Common myeloid progenitor, CD34-positive (primary cell): ENCODE results near the gene RASD1.
"Not testable (repeated sequence)": the region's sequence is repeated elsewhere in the genome, so short reads cannot be mapped to it uniquely, and the experiment has no call there.

ENCODE experiments used
- CTCF ChIA-PET: fragments of 350-600 bp; sonication (Branson Sonifier 250); formaldehyde crosslinking; loops from one replicate; lab custom pipeline; 2021; ENCODE audit warnings: antibody characterized with exemption; lab: Charles Lee
- POLR2A ChIA-PET: fragments of 350-600 bp; sonication (Branson Sonifier 250); formaldehyde crosslinking; loops from one replicate; lab custom pipeline; 2021; ENCODE audit warnings: antibody characterized with exemption; lab: Charles Lee
- DNase-seq, 3 donors: peaks; one replicate each; pipeline versions ENCODE4 v3.0.0 to v3.0.0-alpha.2; 2013
- H3K27ac ChIP-seq, 2 experiments: 1 replicate in 1 of 2; 2 replicates in 1 of 2; pipeline ENCODE4 v1.7.0; 2013; ENCODE audit warnings: inconsistent platforms in 2 of 2, low read length in 2 of 2, mild to moderate bottlenecking in 2 of 2, low read depth in 1 of 2, moderate library complexity in 1 of 2; ENCODE audit not compliant: severe bottlenecking in 2 of 2, insufficient read depth in 1 of 2, poor library complexity in 1 of 2
- H3K27me3 ChIP-seq, 5 experiments: replicated peaks in 2 of 5; 1 replicate in 3 of 5; 2 replicates in 2 of 5; pipeline versions ENCODE4 v1.6.1 to v1.7.0; 2013; ENCODE audit warnings: low read length in 4 of 5, mild to moderate bottlenecking in 2 of 5, moderate library complexity in 2 of 5, inconsistent platforms in 1 of 5; ENCODE audit not compliant: insufficient read depth in 5 of 5, control insufficient read depth in 4 of 5
- H3K36me3 ChIP-seq, 4 experiments: 1 replicate in 2 of 4; 2 replicates in 2 of 4; pipeline versions ENCODE4 v1.6.1 to v1.7.0; 2013; ENCODE audit warnings: low read length in 3 of 4, control low read depth in 1 of 4, mild to moderate bottlenecking in 1 of 4; ENCODE audit not compliant: control insufficient read depth in 4 of 4, insufficient read depth in 4 of 4
- H3K4me1 ChIP-seq, 4 experiments: 1 replicate in 3 of 4; 2 replicates in 1 of 4; pipeline versions ENCODE4 v1.6.1 to v1.7.1; 2013; ENCODE audit warnings: low read length in 3 of 4, mild to moderate bottlenecking in 3 of 4, control low read depth in 1 of 4, inconsistent platforms in 1 of 4, moderate library complexity in 1 of 4; ENCODE audit not compliant: control insufficient read depth in 4 of 4, insufficient read depth in 4 of 4; ENCODE audit errors: control extremely low read depth in 1 of 4
- H3K4me3 ChIP-seq, 7 experiments: 1 replicate in 4 of 7; 2 replicates in 3 of 7; pipeline versions ENCODE4 v1.5.1 to v1.7.0; 2013; ENCODE audit warnings: mild to moderate bottlenecking in 7 of 7, low read length in 6 of 7, moderate library complexity in 6 of 7, inconsistent platforms in 2 of 7, low read depth in 2 of 7, control low read depth in 1 of 7; ENCODE audit not compliant: insufficient read depth in 4 of 7, control insufficient read depth in 1 of 7; ENCODE audit errors: extremely low read depth in 1 of 7
- H3K9me3 ChIP-seq, 5 experiments: 1 replicate in 4 of 5; 2 replicates in 1 of 5; pipeline versions ENCODE4 v1.6.1 to v1.7.1; 2013; ENCODE audit warnings: low read length in 4 of 5, mild to moderate bottlenecking in 2 of 5, inconsistent platforms in 1 of 5, low read depth in 1 of 5, moderate library complexity in 1 of 5; ENCODE audit not compliant: control insufficient read depth in 4 of 5, insufficient read depth in 2 of 5; ENCODE audit errors: control extremely low read depth in 1 of 5
- WGBS: methylation state at CpG from one replicate; pipeline ENCODE4 v1.1.5; 2013; ENCODE audit not compliant: insufficient coverage; 5-methylcytosine and 5-hydroxymethylcytosine counted together

RASD1 gene

GRCh38 chr17:17469358-17469757 lies 26.8 kb downstream of the RASD1 start:
- CTCF ChIA-PET, result interaction anchor here (1.5 kb wide), 1 partner anchor 28 kb away, joined by 3 read pairs; no protein-coding TSS in a partner anchor
- POLR2A ChIA-PET, result no interaction called here
- H3K27me3 ChIP-seq, result no peaks in the 10 kb centered on the region
- H3K4me3 ChIP-seq, result no peak overlapping the region
- WGBS, result 90% methylated on average over 2 of the region's 4 CpGs
- DNase-seq, result no peak
- H3K27ac ChIP-seq, result no peak overlapping the region
- H3K4me1 ChIP-seq, result no peaks in the 10 kb centered on the region
- H3K9me3 ChIP-seq, result no peaks in the 10 kb centered on the region
- no peaks in the 10 kb centered on the region for H3K36me3 ChIP-seq

GRCh38 chr17:17468217-17469010 lies 27.8 kb downstream of the RASD1 start:
- no peaks in the 10 kb centered on the region for H3K36me3 ChIP-seq
- DNase-seq, result no peak
- POLR2A ChIA-PET, result no interaction called here
- 94% methylated on average over 5 of the region's 5 CpGs for WGBS
- H3K4me1 ChIP-seq, result no peaks in the 10 kb centered on the region
- H3K27me3 ChIP-seq, result peaks cover 0 to 2% (median 0%) of the 10 kb centered on the region in 5 experiments
- no peaks in the 10 kb centered on the region for H3K9me3 ChIP-seq
- H3K4me3 ChIP-seq, result no peak overlapping the region
- no peak overlapping the region for H3K27ac ChIP-seq
- CTCF ChIA-PET, result interaction anchor here (1.1 to 3.1 kb wide), 4 partner anchors 13 to 115 kb away, joined by 3 to 13 read pairs (median 4); no protein-coding TSS in a partner anchor

- CTCF ChIA-PET, result interaction anchor here (1.1 to 3.1 kb wide), 5 partner anchors 13 to 115 kb away, joined by 3 to 13 read pairs (median 3); no protein-coding TSS in a partner anchor
- no peak overlapping the region for H3K27ac ChIP-seq
These were observed 28.5 kb downstream of the RASD1 start for GRCh38 chr17:17467720-17468119.

GRCh38 chr17:17467016-17467415 lies 29.2 kb downstream of the RASD1 start:
- no peak for DNase-seq
- no peaks in the 10 kb centered on the region for H3K9me3 ChIP-seq
- ChIA-PET POLR2A (no interaction called here), CTCF (interaction anchor here (1.0 to 3.1 kb wide), 3 partner anchors 12 to 461 kb away, joined by 3 to 13 read pairs (median 3); no protein-coding TSS in a partner anchor)
- H3K4me1 ChIP-seq, result peaks cover 0 to 3% (median 0%) of the 10 kb centered on the region in 4 experiments
- WGBS, result 100% methylated on average over 3 of the region's 5 CpGs
- peaks cover 0 to 2% (median 0%) of the 10 kb centered on the region in 5 experiments for H3K27me3 ChIP-seq
- H3K36me3 ChIP-seq, result no peaks in the 10 kb centered on the region
- no peak overlapping the region for H3K27ac ChIP-seq
- H3K4me3 ChIP-seq, result no peak overlapping the region

More at GRCh38 chr17:17467720-17468119, 28.5 kb downstream of the RASD1 start:
- no peak for DNase-seq
- Histone ChIP-seq H3K36me3 (no peaks in the 10 kb centered on the region), H3K4me3 (no peak overlapping the region), H3K9me3 (no peaks in the 10 kb centered on the region), H3K27me3 (peaks cover 0 to 2% (median 0%) of the 10 kb centered on the region in 5 experiments), H3K4me1 (no peaks in the 10 kb centered on the region)
- WGBS, result 99% methylated on average over 5 of the region's 5 CpGs
- POLR2A ChIA-PET, result no interaction called here

GRCh38 chr17:17466511-17466910 lies 29.7 kb downstream of the RASD1 start:
- ChIA-PET POLR2A (no interaction called here), CTCF (interaction anchor here (1.0 to 3.1 kb wide), 3 partner anchors 7 to 461 kb away, joined by 3 to 13 read pairs (median 3); no protein-coding TSS in a partner anchor)
- H3K27ac ChIP-seq, result no peak overlapping the region
- peaks cover 0 to 2% (median 0%) of the 10 kb centered on the region in 5 experiments for H3K27me3 ChIP-seq
- DNase-seq, result no peak
- peaks cover 0 to 3% (median 0%) of the 10 kb centered on the region in 4 experiments for H3K4me1 ChIP-seq
- H3K9me3 ChIP-seq, result no peaks in the 10 kb centered on the region
- 63% methylated on average over 3 of the region's 5 CpGs for WGBS
- H3K36me3 ChIP-seq, result no peaks in the 10 kb centered on the region
- H3K4me3 ChIP-seq, result no peak overlapping the region

- H3K27ac ChIP-seq, DNase-seq, H3K4me1 ChIP-seq, H3K9me3 ChIP-seq, POLR2A ChIA-PET, H3K36me3 ChIP-seq, H3K27me3 ChIP-seq, H3K4me3 ChIP-seq: not testable (repeated sequence)
- CTCF ChIA-PET, result interaction anchor here (1.0 to 3.1 kb wide), 3 partner anchors 8 to 462 kb away, joined by 3 to 13 read pairs (median 3); no protein-coding TSS in a partner anchor
- WGBS, result 100% methylated on average over 1 of the region's 1 CpG
These were observed 30.3 kb downstream of the RASD1 start for GRCh38 chr17:17465878-17466277.

- POLR2A ChIA-PET, result no interaction called here
- Histone ChIP-seq H3K4me3 (no peak overlapping the region), H3K9me3 (no peaks in the 10 kb centered on the region), H3K36me3 (no peaks in the 10 kb centered on the region), H3K27ac (no peak overlapping the region), H3K4me1 (peaks cover 0 to 3% (median 0%) of the 10 kb centered on the region in 4 experiments), H3K27me3 (peaks cover 0 to 2% (median 0%) of the 10 kb centered on the region in 5 experiments)
- no peak for DNase-seq
- CTCF ChIA-PET, result interaction anchor here (1.0 to 1.5 kb wide), 3 partner anchors 9 to 98 kb away, joined by 3 to 4 read pairs (median 3); no protein-coding TSS in a partner anchor
- WGBS, result 97% methylated on average over 4 of the region's 6 CpGs
These were observed 32.4 kb downstream of the RASD1 start for GRCh38 chr17:17463821-17464220.
